Panc1 (cell line): ENCODE results near the gene FBXL19. TPM values are rescaled to one million over a fixed set of nuclear protein-coding genes. Genes with fewer than 3 reads are reported as not detected.

Experiments used
- ATAC-seq: fragments of 200-7000 bp; cut with Tn5 transposase; 2 replicates; pipeline ENCODE4 v1.9.1; 2020; ENCODE audit warnings: mild to moderate bottlenecking, moderate library complexity
- BruUV-seq: library from RNA; stranded (reverse); fragments of 400-500 nt; replicated peaks from 2 replicates; lab custom pipeline; 2021; lab: Mats Ljungman, UMichigan
- CTCF ChIA-PET: fragments of 300-600 bp; sonication (Branson Sonifier 250); formaldehyde crosslinking; loops from one replicate; lab custom pipeline; 2022; ENCODE audit warnings: antibody characterized with exemption; lab: Charles Lee
- POLR2A ChIA-PET: fragments of 300-600 bp; sonication (Branson Sonifier 250); formaldehyde crosslinking; loops from one replicate; lab custom pipeline; 2022; ENCODE audit warnings: antibody characterized with exemption; lab: Charles Lee
- DNase-seq: peaks from one replicate; pipeline ENCODE4 v3.0.0-alpha.2; 2010; ENCODE audit warnings: low read depth, low spot score
- H3K27ac ChIP-seq: 2 replicates; pipeline ENCODE4 v1.5.1; 2011; ENCODE audit warnings: mild to moderate bottlenecking, low read length, inconsistent platforms
- H3K27me3 ChIP-seq: fragments of 200-500 bp; sonication (Bioruptor generic); 2 replicates; pipeline ENCODE4 v1.6.0; 2014; ENCODE audit warnings: low read length, inconsistent platforms; ENCODE audit not compliant: control insufficient read depth, insufficient read depth
- H3K36me3 ChIP-seq: fragments of 200-500 bp; sonication (Bioruptor generic); 2 replicates; pipeline ENCODE4 v1.5.1; 2014; ENCODE audit warnings: inconsistent platforms, mild to moderate bottlenecking, low read length, moderate library complexity; ENCODE audit not compliant: control insufficient read depth, insufficient read depth
- H3K4me1 ChIP-seq: 2 replicates; pipeline ENCODE4 v1.5.1; 2011; ENCODE audit warnings: inconsistent platforms, mild to moderate bottlenecking, low read length, moderate library complexity; ENCODE audit not compliant: control insufficient read depth, insufficient read depth
- H3K4me3 ChIP-seq, 2 experiments: 2 replicates each; pipeline ENCODE4 v1.5.1; 2011 to 2012; ENCODE audit warnings: low read depth in 2 of 2, low read length in 2 of 2, mild to moderate bottlenecking in 2 of 2, inconsistent platforms in 1 of 2, moderate library complexity in 1 of 2
- H3K9me3 ChIP-seq: fragments of 200-500 bp; sonication (Bioruptor generic); 2 replicates; pipeline ENCODE4 v1.5.1; 2014; ENCODE audit warnings: low read depth, mild to moderate bottlenecking, inconsistent platforms, low read length, moderate library complexity; ENCODE audit not compliant: control insufficient read depth, insufficient read depth
- CTCF ChIP-seq: fragments of 450-650 bp; IDR thresholded peaks from 2 replicates; pipeline ENCODE4 v1.5.1; 2017; ENCODE audit warnings: mild to moderate bottlenecking
- POLR2AphosphoS5 ChIP-seq: IDR thresholded peaks from 2 replicates; pipeline ENCODE4 v1.6.1; 2012; ENCODE audit warnings: mild to moderate bottlenecking, low read depth, low read length, moderate library complexity
- SIN3A ChIP-seq: IDR thresholded peaks from 2 replicates; pipeline ENCODE4 v1.6.1; 2012; ENCODE audit warnings: low read depth, mild to moderate bottlenecking, low read length, moderate library complexity, borderline replicate concordance; ENCODE audit not compliant: insufficient read depth
- TCF7L2 ChIP-seq: IDR thresholded peaks from 2 replicates; pipeline ENCODE4 v1.6.1; 2011; ENCODE audit warnings: mild to moderate bottlenecking, low read depth, low read length, inconsistent platforms
- in situ Hi-C: cut with HindIII; loops from 2 replicates; pipeline ENCODE4 v1.10.0; 2016; ENCODE audit warnings: low sequenced_read_pairs, low pct_unique_long_range_greater_than_20kb
- intact Hi-C: fragments of 100-400 bp; cut with micrococcal nuclease; formaldehyde crosslinking; loops from one replicate; pipeline ENCODE4 v1.10.0; 2022; ENCODE audit not compliant: unreplicated experiment
- total RNA-seq: library from RNA; stranded (reverse); gene quantifications from one replicate; pipeline ENCODE4 v1.2.1, GENCODE V29; 2021; ENCODE audit not compliant: unreplicated experiment
- TF ChIP-seq, protein P1 (sequence below), 2 experiments: IDR thresholded peaks; 2 replicates each; pipeline ENCODE4 v1.6.1; 2011 to 2012; ENCODE audit warnings: low read depth in 2 of 2, control low read depth in 1 of 2, low read length in 1 of 2, mild to moderate bottlenecking in 1 of 2, moderate library complexity in 1 of 2; ENCODE audit not compliant: insufficient read depth in 1 of 2

The FBXL19 gene
- total RNA-seq, 1 experiment from 2014 or later: 52.3 TPM

- intact Hi-C loops: no loop called here
- DNase-seq (no peak), ATAC-seq (peak; percentile 80)
- peak within 1 kb of the TSS; percentile 82 to 92 for H3K4me3 ChIP-seq
- H3K36me3 ChIP-seq: no peaks in the 10 kb centered on the region; the same call in 1 of the 2 replicates
- peaks cover 38% of the 10 kb centered on the region for H3K4me1 ChIP-seq
- TF ChIP-seq TCF7L2 (no peak), POLR2AphosphoS5 (peak; percentile 93), SIN3A (peak; percentile 65; the same call in 1 of the 2 replicates)
- TF ChIP-seq, protein P1, sequence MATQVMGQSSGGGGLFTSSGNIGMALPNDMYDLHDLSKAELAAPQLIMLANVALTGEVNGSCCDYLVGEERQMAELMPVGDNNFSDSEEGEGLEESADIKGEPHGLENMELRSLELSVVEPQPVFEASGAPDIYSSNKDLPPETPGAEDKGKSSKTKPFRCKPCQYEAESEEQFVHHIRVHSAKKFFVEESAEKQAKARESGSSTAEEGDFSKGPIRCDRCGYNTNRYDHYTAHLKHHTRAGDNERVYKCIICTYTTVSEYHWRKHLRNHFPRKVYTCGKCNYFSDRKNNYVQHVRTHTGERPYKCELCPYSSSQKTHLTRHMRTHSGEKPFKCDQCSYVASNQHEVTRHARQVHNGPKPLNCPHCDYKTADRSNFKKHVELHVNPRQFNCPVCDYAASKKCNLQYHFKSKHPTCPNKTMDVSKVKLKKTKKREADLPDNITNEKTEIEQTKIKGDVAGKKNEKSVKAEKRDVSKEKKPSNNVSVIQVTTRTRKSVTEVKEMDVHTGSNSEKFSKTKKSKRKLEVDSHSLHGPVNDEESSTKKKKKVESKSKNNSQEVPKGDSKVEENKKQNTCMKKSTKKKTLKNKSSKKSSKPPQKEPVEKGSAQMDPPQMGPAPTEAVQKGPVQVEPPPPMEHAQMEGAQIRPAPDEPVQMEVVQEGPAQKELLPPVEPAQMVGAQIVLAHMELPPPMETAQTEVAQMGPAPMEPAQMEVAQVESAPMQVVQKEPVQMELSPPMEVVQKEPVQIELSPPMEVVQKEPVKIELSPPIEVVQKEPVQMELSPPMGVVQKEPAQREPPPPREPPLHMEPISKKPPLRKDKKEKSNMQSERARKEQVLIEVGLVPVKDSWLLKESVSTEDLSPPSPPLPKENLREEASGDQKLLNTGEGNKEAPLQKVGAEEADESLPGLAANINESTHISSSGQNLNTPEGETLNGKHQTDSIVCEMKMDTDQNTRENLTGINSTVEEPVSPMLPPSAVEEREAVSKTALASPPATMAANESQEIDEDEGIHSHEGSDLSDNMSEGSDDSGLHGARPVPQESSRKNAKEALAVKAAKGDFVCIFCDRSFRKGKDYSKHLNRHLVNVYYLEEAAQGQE (IDR thresholded peaks at IDR 0.05; ENCODE audit: insufficient read depth in 1 of 2, low read depth in 2 of 2, low read length in 1 of 2): no peak
- ChIA-PET POLR2A (interaction anchor here (0.6 kb wide), 1 partner anchor 47 kb away, joined by 9 read pairs; no protein-coding TSS in a partner anchor), CTCF (interaction anchor here (0.7 kb wide), 1 partner anchor 24 kb away, joined by 3 read pairs; no protein-coding TSS in a partner anchor)
- peak within 1 kb of the TSS; percentile 95 for H3K27ac ChIP-seq
- in situ Hi-C loops: no loop called here
- no peaks in the 10 kb centered on the region for H3K27me3 ChIP-seq
- no TSS peak for BruUV-seq
- H3K9me3 ChIP-seq: no peaks in the 10 kb centered on the region
Measured at GRCh38 chr16:30948667-30949649, 25.6 kb downstream of the FBXL19 start, which contains the start of gene ORAI3. ORAI3 (plus strand) TSS chr16:30949068; CDS start chr16:30949290, 222 bp downstream.

DNA sequence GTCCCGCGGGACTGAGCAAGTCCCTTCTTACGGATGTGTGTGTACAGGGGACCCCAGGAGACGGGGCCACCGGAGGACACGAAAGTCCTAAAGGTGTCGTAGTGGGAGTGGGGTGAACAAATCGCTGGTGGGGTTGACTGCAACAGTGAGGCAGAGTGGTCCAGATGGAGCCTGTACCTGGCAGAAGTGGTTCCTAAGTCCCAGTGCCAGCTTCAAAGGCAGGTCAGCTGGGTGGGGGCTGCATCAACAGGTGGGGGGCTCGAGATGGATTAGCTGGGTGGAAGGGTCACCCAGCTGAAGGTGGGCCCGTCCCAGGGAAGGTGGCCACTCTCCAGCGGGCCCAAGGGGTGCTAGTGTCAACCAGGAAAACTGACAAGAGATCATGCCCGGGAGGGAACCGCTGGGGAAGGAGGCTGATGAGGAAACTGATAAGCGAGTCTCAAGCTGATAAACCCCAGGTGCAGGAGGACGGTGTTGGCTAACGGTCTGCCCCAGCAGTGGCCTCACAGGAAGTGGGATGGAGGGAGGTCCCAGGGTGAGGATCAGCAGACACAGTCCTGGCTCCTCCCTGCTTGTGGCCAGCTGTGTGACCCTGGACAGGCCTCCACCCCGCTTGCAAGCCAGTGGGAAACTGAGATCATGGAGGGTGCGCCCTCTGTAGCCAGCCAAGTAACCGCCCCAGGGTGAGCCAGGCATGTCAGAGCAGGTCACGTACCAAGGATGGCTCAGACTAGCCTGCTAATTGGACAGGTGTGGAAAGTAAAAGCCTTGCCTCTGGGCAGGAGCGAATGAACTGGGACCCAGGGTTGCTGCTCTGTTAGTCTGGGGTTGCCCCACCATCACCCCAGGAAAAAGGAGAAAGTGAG lies 26.5 kb downstream of the FBXL19 start:
- TF ChIP-seq TCF7L2 (0 out of 2 replicates have a peak, but pooled peaks have one; percentile 25), SIN3A (0 out of 2 replicates have a peak, but pooled peaks have one; percentile 53), POLR2AphosphoS5 (peak; percentile 82), CTCF (no peak; the same call in 1 of the 2 replicates)
- CTCF ChIA-PET: interaction anchor here (0.5 to 0.7 kb wide), 2 partner anchors 10 to 25 kb away, joined by 3 to 7 read pairs; no protein-coding TSS in a partner anchor
- in situ Hi-C loops: no loop called here
- Histone ChIP-seq H3K4me1 (peaks cover 43% of the 10 kb centered on the region), H3K4me3 (peak overlapping the region; percentile 82 to 92), H3K36me3 (no peaks in the 10 kb centered on the region; the same call in 1 of the 2 replicates), H3K27ac (peak overlapping the region; percentile 95), H3K9me3 (no peaks in the 10 kb centered on the region), H3K27me3 (no peaks in the 10 kb centered on the region)
- BruUV-seq: TSS peak; percentile 69
- intact Hi-C loops: loop anchor here (5.0 kb wide), 1 partner anchor 147 kb away; no protein-coding TSS in a partner anchor
- ATAC-seq (peak; percentile 41), DNase-seq (no peak)
- POLR2A ChIA-PET: interaction anchor here (0.5 to 1.0 kb wide), 2 partner anchors 17 to 266 kb away, joined by 4 read pairs; no protein-coding TSS in a partner anchor
